Right ventricle myocardium superior (tissue), 1 donor: ENCODE data around the gene TMEM248. TPM values are rescaled to one million over a fixed set of nuclear protein-coding genes. Genes with fewer than 3 reads are reported as not detected.
"Not testable (repeated sequence)": the region's sequence is repeated elsewhere in the genome, so short reads cannot be mapped to it uniquely, and the experiment has no call there.

Source experiments
- ATAC-seq: fragments of 200-7000 bp; cut with Tn5 transposase; one replicate; pipeline ENCODE4 v1.9.1; 2020; ENCODE audit warnings: mild to moderate bottlenecking; ENCODE audit not compliant: poor library complexity
- DNase-seq: peaks from one replicate; pipeline ENCODE4 v3.0.0-alpha.2; 2020
- intact Hi-C: fragments of 100-400 bp; cut with DNase I; formaldehyde crosslinking; loops from one replicate; pipeline ENCODE4 v1.11.2; 2022
- total RNA-seq: library from RNA; stranded (reverse); fragmentation: NEBNext Ultra II Directional; extraction: Animal tissue kit (Norgen Biotek cat#: 25700); gene quantifications from one replicate; pipeline ENCODE4 v1.2.1, GENCODE V29; 2021
- donor health status: DM: no; HTN: yes; CAD: no; lungs with severe emphysema.

Gene TMEM248
- total RNA-seq, 1 donor from 2014 or later: 37.1 TPM

DNA sequence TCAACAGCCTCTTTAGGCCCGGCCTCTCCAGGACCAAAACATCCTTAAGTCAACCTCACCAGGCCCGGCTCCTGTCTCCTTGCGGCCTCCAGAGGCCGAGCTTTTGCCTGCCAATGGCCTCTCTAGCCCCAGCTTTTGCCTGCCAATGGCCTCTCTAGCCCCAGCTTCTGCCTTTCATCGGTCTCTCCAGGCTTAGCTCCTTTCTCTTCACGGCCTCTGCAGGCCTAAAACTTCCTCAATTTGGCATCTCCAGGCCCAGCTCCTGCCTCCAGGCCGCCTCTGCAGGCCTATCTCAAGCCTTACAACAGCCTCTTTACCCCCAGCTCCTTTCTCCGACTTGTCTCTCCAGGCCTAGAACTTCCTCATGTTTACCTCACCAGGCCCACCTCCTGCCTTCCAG lies 15.7 kb upstream of the TMEM248 start:
- ATAC-seq: no peak
- no peak for DNase-seq
- intact Hi-C loops: no loop called here

DNA sequence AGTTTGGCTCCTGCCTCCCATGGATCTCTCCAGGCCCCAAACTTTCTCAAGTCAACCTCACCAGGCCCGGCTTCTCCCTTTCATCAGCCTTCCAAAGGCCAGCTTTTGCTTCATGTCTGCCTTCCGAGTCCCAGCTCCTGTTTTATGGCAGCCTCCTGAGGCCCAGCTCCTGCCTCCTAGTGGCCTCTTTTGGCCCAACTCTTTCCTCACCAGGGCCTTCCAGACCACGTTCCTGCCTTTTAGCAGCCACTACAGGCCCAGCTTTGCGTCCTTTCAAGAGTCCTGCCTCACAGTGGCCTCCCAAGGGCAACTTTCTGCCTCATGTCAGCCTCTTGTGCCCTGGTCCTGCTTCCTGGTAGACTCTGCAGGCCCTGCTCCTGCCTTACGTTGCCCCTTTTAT lies 15.3 kb upstream of the TMEM248 start:
- ATAC-seq (no peak), DNase-seq (no peak)
- intact Hi-C loops: no loop called here

DNA sequence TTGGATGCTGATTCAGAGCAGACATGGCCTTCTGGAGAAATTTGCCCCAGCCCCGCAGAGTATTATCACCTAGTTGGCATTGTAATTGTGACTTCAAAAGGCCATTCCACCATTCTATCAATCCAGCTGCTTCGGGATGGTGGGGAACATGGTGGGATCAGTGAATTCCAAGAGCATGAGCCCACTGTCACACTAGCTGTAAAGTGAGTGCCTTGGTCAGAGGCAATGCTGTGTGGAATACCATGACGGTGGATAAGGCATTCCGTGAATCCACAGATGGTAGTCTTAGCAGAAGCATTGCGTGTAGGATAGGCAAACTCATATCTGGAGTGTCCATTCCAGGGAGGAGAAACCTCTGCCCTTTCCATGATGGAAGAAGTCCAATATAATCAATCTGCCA lies 13.3 kb upstream of the TMEM248 start:
- ATAC-seq: no peak

DNA sequence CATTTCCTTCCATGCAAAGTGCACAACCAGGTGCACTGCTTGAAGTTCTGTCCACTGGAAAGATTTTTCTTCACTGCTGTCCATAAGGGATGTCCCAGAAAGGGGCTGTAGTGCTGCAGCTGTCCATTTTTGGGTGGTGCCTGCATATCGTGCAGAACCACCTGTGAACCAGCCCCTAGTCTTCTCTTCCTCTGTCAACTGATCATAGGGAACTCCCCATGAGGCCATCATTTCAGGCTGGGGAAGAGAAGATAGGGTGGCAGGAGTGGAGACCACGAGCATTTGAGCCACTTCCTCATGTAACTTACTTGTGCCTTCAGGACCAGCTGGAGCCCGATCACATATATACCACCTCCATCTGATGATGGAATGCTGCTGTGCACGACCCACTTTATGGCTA lies 12.4 kb upstream of the TMEM248 start:
- intact Hi-C loops, ATAC-seq, DNase-seq: not testable (repeated sequence)

More for the DNA sequence above, 13.3 kb upstream of the TMEM248 start:
- intact Hi-C loops: no loop called here
- DNase-seq: no peak

DNA sequence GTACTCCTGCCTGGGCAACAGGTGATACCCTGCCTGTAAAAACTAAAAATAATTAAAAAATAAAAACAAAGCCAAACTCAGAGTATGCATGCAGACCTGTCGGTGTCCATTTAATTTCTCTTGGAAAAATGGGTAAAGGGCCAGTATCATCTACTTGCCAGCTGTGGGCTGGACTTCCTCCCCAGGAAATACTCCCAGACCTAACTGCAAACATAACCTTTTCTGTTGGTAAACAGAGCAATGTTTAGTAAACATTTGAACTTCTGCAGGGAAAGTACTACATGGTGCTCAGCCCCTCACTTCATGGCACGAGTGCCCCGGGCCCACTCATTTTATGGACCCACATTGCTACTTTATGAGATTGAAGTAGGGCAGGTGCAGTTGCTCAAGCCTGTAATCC lies 10.2 kb upstream of the TMEM248 start:
- DNase-seq (no peak), ATAC-seq (no peak)
- intact Hi-C loops: no loop called here

DNA sequence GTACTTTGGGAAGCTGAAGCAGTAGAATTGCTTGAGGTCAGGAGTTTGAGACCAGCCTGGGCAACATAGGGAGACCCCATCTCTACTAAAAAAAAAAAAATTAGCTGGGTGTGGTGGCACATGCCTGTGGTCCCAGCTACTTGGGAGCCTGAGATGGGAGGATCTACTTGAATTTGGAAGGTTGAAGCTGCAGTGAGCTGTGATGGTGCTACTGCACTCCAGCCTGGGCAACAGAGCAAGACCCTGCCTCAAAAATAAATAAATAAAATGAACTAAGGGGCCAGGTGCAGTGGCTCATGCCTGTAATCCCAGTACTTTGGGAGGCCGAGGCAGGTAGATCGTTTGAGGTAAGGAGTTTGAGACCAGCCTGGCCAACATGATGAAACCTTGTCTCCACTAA lies 9.8 kb upstream of the TMEM248 start:
- intact Hi-C loops, ATAC-seq, DNase-seq: not testable (repeated sequence)

DNA sequence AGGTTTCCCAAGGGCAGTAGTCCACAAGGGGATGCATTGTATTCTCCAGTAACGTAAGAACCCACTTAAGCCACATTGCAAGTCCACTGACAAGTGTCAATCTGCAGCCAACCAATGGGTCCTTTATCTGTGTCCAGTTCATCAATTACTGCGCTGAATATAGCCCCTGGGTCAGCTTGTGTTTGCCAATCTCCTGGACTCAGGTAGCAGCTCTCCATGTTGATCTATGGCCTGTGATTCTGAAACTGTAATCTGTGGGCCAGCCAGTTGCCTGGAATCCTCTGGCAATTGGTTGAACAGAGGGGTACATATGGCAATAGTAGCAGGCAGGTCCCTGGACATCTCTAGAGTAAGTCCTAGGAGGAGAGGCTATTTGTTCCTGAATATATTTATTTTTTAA lies 8.8 kb upstream of the TMEM248 start:
- DNase-seq (no peak), ATAC-seq (no peak)
- intact Hi-C loops: no loop called here

DNA sequence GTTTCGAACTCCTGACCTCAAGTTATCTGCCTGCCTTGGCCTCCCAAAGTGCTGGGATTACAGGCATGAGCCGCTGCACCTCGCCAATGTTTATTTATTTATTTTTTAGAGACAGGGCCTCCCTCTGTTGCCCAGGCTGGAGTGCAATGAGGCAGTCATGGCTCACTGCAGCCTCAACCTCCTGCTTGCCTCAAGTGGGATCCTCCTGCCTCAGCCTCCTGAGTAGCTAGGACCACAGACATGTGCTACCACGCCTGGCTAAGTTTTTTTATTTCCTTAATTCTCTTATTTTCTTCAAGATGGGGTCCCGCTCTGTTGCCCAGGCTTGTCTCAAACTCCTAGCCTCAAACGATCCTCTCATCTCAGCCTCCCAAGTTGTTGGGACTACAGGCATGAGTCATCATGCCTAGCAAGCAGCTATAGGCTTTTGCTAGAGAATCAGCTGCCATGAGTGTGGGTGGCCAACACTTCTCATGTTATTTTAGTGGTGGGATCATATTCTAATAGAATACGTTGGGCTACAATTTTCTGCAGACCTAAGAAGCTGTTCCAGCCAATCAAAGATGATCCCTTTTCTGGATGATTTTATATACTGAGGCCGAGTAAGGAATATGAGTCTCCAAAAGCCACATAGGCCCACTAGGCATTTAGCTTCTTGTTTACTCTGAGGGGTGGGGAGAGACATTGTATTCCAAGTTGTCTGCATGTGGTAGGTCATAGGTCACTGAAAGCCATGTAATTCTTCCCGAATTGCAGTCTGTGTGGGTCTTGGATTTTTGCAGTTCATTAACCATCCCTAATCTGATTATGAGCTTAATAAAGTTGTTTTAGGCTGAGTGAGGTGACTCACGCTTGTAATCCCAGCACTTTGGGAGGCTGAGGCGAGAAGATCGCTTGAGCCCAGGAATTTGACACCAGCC lies 7.6 kb upstream of the TMEM248 start:
- ATAC-seq (no peak), DNase-seq (no peak)
- intact Hi-C loops: no loop called here

DNA sequence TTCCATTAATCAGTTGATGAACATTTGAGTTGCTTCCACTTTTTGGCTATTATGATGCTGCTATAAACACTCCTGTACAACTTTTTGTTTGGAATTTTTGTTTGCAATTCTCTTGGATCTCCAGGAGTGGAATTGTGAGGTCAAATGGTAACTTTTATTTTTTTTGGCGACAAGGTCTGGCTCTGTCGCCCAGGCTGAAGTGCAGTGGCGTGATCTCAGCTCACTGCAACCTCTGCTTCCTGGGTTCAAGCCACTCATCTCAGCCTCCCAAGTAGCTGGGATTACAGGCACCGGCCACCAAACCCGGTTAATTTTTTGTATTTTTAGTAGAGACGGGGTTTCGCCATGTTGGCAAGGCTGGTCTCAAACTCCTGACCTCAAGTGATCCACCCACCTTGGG lies 3.1 kb upstream of the TMEM248 start:
- DNase-seq, ATAC-seq, intact Hi-C loops: not testable (repeated sequence)

DNA sequence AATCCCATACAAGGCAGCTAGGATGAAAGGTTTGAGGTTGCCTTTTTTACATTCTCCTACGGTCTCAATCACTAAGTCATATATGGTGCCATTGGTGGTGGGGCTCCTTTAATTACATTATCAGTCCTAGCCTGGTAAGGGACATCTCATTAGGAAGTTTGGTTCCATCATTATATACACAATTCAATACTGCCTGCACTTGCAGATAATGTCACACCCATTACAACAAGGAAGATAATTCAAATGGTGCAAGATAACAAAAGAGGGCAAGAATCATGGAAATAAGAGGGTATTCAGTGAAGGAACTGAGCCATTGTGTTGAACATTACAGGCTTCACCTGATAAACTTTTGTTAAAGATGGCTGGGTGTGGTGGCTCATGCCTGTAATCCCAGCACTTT lies 1.7 kb upstream of the TMEM248 start:
- DNase-seq: no peak
- ATAC-seq: no peak
- intact Hi-C loops: no loop called here

DNA sequence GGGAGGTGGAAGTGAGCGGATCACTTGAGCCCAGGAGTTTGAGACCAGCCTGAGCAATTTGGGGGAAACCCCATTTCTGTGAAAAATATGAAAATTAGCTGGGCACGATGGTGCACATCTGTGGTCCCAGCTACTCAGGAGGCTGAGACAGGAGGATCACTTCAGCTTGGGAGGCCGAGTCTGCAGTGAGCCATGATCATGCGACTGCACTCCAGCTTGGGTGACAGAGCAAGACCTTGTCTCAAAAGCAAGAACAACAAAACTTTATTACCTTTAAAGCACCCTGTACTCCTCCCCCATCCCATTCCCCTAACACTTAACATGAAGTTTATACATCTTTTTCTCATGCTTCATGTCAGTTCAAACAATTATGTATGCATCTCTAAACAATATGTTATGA lies 1.3 kb upstream of the TMEM248 start:
- ATAC-seq: no peak
- intact Hi-C loops: no loop called here
- no peak for DNase-seq

DNA sequence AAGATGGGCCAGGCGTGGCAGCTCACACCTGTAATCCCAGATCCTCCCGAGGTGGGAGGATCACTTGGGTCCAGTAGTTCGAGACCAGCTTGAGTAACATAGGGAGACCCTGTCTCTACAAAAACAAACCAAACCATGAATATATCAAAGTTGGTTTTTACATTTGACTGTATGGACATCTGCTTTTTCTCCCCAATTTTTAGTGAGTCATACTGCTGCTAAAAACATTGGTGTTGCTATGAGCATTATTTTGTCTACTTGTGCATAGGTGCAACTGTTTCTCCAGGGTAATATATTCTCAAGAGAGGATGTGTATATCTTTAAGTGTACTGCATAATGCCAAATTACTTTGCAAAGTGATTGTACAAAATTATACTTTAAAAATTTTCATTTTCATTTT lies 769 bp upstream of the TMEM248 start:
- intact Hi-C loops: no loop called here
- ATAC-seq (no peak), DNase-seq (no peak)

DNA sequence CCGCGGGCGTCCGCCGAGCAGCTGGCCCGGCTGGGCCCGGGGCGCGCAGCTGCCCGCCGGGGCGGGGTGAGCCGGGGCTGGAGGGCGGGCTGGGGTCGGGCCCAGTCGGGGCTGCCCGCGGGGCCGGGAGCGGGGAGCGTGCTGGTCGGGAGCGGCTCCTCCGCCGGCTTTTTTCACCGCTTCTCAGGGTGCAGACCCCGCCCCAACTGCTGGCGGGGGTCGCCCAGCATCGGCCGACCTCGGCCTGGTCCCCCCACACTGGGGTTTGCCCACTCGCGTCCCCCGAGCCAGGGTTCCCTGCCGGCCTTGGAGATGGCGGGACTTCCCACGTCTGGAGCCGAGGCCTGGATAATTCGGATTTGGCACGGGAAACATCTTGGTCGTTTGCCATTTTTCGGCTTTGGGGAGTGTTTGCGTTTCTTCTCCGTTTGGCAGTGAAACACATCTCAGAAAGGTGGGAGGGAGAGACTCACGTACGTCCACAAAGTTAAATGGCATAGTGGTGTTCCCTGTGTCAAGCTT lies 432 bp downstream of the TMEM248 start:
- intact Hi-C loops: no loop called here
- DNase-seq (peak; percentile 49), ATAC-seq (peak; percentile 59)

DNA sequence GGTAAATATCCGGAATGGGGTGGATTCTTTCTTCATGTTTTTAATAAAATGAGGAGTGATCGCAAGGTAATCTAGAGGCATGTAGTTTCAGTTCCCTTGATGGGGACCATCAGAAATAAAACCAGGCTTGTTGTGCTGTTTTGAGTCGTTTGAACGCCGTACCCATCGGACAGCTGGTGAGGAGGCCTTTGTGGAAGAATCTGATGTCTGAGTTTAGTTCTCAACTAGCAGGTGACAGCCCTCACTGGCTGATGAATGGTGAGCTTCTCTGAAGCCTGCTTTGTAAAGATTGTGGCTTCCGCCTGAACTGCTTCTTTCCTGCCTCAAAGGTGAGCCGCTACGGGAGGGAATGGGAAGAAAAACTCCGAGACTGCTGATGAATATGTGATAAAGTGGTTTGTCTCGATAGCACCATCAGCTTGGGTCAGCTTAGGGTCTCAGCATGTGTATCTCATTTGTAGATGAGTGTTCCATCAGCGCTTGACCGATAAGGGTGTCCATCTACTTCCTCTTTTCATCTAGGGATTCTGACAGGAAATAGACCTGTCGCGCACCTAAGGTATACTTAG lies 977 bp downstream of the TMEM248 start:
- no peak for ATAC-seq
- no peak for DNase-seq
- intact Hi-C loops: no loop called here

DNA sequence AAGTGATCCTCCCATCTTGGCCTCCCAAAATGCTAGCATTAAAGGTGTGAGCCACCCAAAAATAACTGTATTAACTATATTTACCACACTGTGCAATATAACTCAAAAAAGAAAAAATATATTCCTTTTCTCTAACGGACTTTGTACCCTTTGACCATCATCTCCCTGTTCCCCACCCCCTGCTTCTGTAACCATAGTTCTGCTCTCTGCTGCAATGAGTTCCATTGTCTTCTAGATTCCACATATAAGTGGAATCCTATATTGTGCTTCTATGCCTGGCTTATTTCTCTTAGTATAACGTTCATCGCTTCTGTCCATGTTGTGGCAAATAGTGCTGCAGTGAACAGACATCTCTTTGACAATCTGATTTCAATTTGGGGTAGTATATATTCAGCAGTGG lies 4.2 kb downstream of the TMEM248 start:
- intact Hi-C loops: no loop called here
- DNase-seq (no peak), ATAC-seq (no peak)

DNA sequence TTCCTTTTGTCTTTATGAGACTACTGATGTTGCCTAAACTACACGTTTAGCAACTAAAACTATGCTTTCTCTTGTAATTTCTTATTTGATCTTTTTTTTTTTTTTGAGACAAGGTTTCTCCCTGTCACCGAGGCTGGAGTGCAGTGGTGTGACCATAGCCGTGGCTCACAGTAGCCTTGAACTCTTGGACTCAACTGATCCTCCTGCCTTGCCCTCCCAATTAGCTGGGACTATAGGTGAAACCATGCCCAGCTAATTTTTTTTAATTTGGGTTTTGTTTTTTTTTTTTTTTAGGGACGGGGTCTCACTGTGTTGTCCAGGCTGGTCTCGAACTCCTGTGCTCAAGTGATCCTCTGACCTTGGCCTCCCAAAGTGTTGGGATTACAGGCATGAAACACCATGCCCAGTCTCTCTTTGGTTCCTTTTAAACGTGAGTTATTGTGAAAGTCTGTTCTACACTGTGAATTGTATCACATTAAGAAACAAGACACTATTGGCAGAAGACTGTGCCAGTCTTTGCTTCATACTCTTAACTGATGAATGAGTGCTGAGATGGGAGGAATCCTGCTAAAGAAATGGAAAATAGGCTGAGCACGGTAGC lies 6.4 kb downstream of the TMEM248 start:
- DNase-seq: no peak
- intact Hi-C loops: no loop called here
- ATAC-seq: no peak

DNA sequence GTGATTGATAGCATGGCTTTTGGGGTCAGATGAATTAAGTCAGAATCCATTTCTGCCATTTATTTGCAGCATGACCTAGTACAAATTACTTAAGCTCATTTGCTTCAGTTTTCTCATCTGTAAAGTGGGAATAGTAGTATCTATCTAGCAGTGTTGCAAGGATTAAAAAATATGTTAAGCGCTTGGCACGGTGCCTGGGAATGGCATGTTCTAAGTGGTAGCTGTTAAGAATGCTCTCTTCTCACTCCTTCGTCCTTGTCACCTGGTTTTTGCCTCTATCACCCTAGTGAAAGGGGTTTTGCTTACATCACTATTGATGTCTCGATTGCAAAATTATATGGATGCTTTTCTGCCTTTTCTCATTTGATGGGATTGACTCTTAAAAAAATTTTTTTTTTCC lies 7.4 kb downstream of the TMEM248 start:
- intact Hi-C loops: no loop called here
- no peak for DNase-seq
- peak; percentile 38 for ATAC-seq

DNA sequence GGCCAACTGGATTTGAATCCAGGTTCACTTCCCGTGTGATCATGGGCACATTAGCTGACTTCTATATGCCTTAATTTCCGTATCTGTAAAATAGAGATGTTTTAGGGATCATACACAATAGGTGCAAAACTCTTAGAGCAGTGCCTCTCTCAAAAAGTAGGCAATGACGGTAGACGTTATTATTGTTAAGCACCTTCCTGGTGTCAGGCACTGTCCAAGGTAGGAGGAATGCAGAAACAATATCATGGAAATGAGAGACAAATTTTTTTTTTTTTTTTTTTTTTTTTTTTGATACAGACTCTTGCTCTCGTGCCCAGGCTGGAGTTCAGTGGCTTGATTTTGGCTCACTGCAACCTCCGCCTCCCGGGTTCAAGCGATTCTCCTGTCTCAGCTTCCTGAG lies 8.1 kb downstream of the TMEM248 start:
- no peak for ATAC-seq
- intact Hi-C loops: no loop called here
- DNase-seq: no peak

DNA sequence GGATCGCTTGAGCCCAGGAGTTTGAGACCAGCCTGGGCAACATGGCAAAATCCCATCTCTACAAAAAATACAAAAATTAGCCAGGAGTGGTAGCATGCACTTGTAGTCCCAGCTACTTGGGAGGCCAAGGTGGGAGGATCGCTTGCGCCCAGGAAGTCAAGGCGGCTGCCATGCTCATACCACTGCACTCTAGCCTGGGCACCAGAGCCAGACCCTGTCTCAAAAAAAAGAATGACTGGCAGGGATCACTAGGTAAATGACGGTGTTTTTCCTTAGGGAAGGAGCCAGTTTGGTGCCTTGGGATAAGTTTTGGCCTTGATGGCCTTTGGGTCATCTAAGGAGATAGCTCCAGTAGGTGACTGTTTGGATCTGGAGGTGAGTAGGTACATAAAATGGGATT lies 8.9 kb downstream of the TMEM248 start:
- intact Hi-C loops: no loop called here
- ATAC-seq: no peak
- DNase-seq: no peak

DNA sequence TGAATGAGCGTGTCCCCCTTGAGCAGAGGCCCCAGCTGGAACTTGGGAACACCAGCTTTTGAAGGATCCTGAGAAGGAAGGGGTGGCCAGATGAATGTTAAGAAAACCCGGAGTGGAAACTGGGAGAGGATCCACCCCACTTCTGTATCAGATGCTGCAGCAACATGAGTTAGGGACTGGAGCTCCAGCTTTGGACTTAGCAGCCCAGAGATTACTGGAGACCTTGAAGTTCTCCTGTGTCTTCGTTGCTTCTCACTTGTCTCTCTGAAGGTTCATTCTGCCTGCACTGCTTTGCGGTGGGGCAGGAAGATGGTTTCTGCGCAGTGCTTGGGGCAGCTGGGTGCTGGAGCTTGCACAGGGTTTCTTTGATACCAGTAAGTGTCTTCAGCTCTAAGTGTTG lies 9.3 kb downstream of the TMEM248 start:
- no peak for ATAC-seq
- intact Hi-C loops: no loop called here

More for the DNA sequence above, 9.3 kb downstream of the TMEM248 start:
- no peak for DNase-seq
